HG03196 (cell line): ENCODE data around the gene SIPA1L3.

ENCODE experiments used
- ATAC-seq: cut with Tn5 transposase; IDR thresholded peaks from one replicate; pipeline ENCODE4 v1.9.1; 2021; ENCODE audit not compliant: unreplicated experiment

The SIPA1L3 gene

GRCh38 chr19:38206006-38206745 lies 299.2 kb downstream of the SIPA1L3 start:
- ATAC-seq, result no peak

GRCh38 chr19:38206928-38207327 lies 299.9 kb downstream of the SIPA1L3 start:
- no peak for ATAC-seq

GRCh38 chr19:38207543-38207942 lies 300.5 kb downstream of the SIPA1L3 start:
- no peak for ATAC-seq

- no peak for ATAC-seq
Observed at GRCh38 chr19:38208571-38208970, 301.6 kb downstream of the SIPA1L3 start.

GRCh38 chr19:38209152-38209551 lies 302.1 kb downstream of the SIPA1L3 start:
- ATAC-seq, result no peak

- ATAC-seq, result no peak
Observed at GRCh38 chr19:38209671-38210457, 302.9 kb downstream of the SIPA1L3 start.

GRCh38 chr19:38210458-38210987 lies 303.5 kb downstream of the SIPA1L3 start:
- ATAC-seq, result no peak

- ATAC-seq, result no peak
Observed at GRCh38 chr19:38211151-38211591, 304.2 kb downstream of the SIPA1L3 start.

- no peak for ATAC-seq
Observed at GRCh38 chr19:38211766-38212165, 304.8 kb downstream of the SIPA1L3 start.

GRCh38 chr19:38213469-38213868 lies 306.5 kb downstream of the SIPA1L3 start:
- ATAC-seq, result no peak

GRCh38 chr19:38213911-38214625 lies 307.1 kb downstream of the SIPA1L3 start:
- no peak for ATAC-seq

- ATAC-seq, result no peak
Observed at GRCh38 chr19:38216785-38217641, 310.0 kb downstream of the SIPA1L3 start.

- ATAC-seq, result no peak
Observed at GRCh38 chr19:38218204-38218603, 311.2 kb downstream of the SIPA1L3 start.

- ATAC-seq, result no peak
Observed at GRCh38 chr19:38219221-38219620, 312.2 kb downstream of the SIPA1L3 start.

- ATAC-seq, result no peak
Observed at GRCh38 chr19:38221421-38221820, 314.4 kb downstream of the SIPA1L3 start.

- ATAC-seq, result no peak
Observed at GRCh38 chr19:38221919-38222830, 315.2 kb downstream of the SIPA1L3 start.

- no peak for ATAC-seq
Observed at GRCh38 chr19:38223119-38223523, 316.1 kb downstream of the SIPA1L3 start.

- ATAC-seq, result no peak
Observed at GRCh38 chr19:38223617-38224013, 316.6 kb downstream of the SIPA1L3 start.
